Stimulated activated CD4-positive, alpha-beta T cell treated with anti-CD3 and anti-CD28 coated beads, Interleukin-15, amount 100 ng/mL, for 48 hours (primary cell): ENCODE results near the gene WDR19.

Experiments
- DNase-seq, 2 donors: peaks; one replicate each; pipeline ENCODE4 v3.0.0-alpha.2; 2020; ENCODE audit warnings: low read depth in 2 of 2

The WDR19 gene

DNA sequence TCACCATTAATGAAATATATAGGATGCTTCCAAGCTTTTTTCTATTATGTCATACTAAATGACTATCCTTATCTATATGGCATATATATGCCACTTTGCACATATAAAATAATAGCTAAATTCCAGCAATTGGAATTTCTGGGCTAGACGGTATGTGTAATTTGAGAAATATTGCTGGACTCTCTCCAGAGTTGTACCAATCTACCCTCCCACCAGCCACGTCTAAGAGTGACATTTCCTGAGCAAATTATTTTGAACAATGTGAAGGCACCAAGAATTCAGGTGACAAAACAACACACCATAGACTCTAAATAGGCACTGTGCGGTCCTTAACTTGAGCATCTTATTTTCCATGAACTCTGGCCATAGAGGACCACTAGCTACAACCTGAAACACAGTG, 121.5 kb downstream of the WDR19 start:
- no peak for DNase-seq

DNA sequence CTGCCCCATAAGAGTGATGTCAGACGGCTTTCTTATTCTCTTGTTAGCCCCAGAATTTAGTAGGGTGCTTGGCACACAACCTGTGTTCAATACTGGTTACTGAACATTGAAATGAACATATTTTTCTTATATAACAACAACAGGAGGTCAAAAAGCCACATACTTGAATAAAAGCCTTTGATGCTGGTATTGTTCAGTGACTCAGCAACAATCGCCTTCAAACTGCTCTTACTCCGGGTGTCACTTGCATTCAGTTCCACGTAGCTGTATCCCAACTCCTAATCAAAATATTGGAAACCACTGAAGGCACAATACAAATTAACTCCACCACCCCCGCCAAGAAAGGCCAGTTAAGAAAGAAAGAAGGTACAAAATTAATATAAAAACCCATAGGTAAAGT, 122.3 kb downstream of the WDR19 start:
- DNase-seq, result no peak

DNA sequence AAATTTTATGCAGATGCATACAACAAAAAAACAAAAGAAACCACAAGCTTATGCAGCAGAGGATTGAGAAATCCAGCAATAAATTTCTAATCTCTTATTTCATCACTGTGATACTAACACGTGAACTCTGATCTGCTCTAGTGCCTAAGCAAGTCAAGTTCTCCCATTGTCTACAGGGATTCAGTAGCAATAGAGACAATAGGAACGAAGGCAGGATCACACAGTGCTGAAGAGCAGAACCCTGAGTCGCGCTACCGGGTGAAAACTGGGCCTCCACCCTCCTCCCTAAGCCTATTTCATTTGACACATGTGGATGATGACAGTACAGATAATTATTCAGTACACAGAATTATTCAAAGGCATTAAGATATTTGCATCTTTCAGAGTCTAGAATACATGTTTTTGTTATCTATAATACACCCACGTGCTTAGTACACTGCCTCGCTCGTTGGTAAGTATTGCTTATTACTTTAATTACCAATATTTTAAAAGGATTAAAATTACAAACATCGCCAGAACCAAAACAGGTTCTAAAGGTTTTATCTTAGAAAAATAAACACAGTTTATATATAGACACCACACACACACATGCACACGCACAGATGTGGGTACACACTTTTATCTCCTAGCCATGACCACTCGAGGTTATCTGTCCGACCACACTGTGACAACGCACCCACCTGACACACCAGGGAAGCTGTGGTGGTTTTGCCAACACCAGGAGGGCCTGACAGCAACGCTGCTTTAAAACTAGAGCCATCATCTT, 123.8 kb downstream of the WDR19 start:
- no peak for DNase-seq

DNA sequence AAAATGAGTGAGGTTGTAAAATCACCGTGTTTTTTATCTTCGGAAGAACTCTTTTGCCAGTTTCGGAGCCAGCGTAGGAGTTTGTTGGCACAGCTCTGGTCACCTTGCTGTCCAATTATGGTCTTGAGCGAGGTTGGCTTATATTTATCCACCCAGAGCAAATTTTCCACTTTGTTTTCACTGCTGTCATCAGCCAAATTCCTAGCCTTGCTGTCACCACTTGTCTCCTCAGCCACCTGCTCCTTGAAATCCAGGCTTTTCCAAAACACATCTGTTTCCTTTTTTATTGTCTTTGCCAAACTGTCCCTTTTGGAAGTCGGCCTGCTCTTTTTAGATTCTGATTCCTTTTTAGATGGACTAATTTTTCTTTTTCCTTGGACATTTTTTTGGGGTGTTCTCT, 126.3 kb downstream of the WDR19 start:
- no peak for DNase-seq

DNA sequence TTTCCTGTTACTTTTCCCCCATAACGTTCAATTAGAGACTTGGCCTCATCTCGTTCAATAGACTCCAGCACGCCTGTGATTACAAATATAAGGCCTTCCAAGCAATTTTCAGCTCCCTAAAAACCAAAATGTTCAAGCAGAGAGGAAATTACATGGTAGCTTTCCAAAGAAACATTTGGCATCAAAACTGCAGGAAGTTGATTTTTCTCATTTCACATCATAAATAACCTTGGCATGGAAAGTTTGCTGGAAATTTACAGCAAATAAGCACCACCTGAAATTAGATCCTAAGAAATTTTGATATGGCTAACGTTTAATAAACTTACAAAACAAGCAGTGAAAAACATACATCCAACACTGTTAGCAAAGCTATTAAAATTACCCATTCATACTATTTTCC, 130.5 kb downstream of the WDR19 start:
- DNase-seq, result no peak

DNA sequence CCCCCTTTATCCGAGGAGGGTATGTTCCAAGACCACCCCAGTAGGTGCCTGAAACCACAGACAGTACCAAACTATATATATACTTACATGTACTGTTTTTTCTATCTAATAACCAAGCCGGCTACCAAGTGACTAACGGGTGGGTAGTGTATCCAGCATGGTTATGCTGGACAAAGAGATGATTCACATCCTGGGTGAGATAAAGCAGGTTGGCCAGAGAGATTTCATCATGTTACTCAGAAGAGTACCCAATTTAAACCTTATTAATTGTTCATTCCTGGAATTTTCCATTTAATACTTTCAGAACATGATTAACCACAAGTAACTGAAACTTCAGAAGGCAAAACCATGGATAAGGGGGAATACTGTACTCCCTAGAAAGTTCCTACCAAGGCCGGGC, 137.3 kb downstream of the WDR19 start:
- DNase-seq, result no peak

DNA sequence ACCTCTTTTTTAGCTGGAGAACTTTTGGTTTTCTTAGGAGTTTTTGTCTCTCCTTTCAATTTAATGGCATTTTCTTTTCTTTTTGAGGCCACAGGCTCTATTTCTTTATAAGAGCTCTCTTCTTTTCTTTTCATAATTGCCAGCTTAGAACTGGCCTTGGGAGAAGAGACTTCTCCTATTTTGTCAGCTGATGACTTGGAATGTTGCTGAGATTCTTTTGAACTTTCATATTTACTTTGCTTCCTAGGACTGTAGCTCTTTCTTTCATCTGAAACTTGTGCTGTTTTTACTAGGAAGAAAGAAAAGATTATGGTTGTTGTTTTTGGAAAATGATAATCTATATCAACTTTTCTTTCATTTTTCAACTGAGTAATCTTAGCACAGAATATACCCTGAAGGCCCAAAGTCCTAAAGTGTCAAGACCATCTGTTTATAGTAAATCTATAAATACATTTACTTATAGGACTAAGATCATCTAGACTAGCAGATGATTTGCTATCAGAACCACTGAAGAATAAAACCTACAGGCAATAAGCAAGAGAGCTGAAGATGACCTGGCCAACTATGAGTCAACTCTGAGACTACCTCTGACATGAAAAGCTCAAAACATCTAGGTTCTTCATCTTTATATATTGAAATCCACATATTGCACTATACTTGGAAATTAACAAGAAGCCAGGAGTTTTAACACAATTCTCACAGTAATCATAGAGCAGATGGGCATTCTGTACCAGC, 138.2 kb downstream of the WDR19 start:
- DNase-seq, result no peak

DNA sequence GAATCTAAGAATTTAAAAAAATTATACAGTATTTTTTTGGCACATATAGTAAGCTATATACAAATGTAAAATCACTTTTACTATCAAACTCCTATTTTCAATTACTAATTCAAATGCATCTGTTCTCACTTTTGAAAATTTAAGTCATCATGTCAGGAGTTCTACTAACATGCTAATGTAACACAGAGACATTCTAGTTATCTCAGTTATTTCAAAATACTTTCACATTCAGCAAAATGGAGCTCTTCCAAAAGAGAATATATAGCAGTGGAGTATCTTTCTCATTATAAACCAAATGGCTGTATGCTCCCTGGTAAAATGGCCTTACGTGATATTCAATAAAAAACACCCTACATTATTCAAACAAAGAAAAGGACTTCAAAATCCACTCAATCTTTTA, 141.5 kb downstream of the WDR19 start:
- DNase-seq, result no peak

DNA sequence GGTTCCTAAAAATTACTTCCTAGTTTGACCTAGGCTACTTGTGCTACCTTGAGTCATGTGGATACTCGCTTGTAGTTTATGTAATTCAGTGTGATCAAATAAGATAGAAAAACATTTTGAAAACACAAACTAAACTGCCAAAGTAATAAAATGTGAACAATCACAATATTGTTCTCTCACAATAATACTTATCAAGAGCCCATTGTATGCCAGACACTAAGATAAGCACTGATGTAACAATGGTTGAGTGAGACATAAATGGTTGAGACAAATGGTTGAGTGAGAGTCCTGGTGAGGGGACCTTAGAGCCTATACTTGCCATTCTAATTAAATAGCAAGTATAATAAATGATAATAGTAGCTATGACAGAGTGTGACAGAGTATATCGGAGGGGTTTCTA, 142.1 kb downstream of the WDR19 start:
- no peak for DNase-seq

DNA sequence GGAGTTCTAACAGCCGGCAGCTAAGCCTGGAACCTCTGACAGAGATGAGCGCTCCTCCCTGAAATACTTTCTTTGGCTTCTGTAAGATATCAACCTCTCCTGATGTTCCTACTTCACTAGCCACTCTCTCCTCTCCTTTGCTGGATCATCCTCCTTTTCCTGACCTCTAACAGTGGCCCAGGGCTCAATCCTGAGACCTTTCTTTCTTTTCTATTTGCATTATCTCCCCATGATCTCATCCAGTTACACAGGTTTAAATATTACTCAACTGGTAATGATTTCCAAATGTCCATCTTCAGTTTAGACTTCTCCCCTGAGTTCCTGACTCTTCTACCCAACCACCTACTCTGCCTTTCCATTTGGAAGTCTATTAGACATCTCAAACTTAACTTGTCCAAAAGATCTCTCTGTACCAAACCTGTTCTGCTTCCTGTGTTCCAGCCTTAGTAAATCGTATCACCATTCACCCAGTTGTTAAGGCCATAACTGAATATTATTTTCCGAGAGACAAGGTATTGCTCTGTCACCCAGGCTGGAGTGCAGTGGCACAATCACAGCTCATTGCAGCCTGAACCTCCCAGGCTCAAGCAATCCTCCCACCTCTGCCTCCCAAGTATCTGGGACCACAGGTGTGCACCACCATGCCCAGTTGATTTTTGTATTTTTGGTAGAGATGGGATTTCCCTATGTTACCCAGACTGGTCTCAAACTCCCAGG, 142.7 kb downstream of the WDR19 start:
- no peak for DNase-seq

DNA sequence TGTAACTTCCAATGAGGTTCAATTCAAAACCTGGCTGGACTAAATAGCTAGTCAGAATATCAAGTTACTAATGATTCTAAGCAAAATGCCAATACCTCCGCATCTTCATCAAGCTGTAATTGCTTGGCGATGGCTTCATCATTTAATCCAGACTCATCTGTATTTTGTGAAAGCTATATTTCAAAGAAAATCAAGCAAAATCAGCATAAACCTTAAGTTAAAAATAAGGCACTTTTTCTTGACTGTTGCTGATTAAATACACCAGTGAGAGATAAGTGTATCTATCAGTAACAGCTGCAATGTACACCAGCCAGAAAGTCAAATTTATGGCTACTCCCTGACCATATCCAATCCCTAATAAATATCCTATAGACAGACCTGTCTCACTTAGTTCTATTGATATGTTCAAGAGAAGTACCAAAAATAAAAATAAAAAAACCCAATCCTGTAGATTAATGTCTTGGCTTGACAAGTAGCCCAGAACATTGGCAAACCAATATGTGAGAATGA, 144.2 kb downstream of the WDR19 start:
- no peak for DNase-seq

DNA sequence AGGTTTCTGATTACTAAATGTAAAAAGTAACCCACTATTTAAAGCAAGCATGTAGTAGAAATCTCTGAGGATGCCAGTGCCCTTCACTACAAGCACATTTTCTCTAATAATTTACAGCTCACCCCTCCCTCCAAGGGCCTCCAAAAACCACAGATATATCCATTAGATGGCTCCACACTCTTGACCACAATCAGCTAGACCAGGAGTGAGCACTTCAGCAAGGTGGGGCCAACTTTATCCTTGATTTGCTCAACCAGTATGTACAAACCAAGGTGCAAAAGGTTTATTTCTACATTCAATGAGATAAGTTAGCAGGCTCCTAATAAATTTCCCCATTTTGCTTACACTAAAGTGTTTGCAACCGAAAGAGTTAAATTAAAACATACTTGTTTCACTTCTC, 148.0 kb downstream of the WDR19 start:
- no peak for DNase-seq

DNA sequence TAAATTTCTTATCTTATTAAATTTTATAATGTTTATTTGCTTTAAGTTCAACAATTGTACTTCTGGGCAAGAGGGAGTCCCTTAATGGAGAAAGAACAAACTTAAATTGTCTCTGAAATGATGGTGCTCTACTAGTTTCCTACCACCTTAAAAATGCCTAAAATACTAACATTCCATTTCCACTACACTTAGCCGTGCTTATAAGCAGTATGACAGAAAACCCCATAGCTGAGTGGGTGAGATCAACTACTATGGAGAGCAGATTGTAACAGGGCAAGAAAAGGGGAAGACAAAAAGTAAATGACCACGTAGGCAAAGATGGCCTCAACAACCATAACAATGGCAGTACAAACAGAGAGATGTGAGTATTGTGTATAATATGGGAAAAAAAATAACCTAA, 148.9 kb downstream of the WDR19 start:
- no peak for DNase-seq
